Tibial nerve (tissue), 4 donors: ENCODE data around the gene PAQR4. TPM values are rescaled to one million over a fixed set of nuclear protein-coding genes. Genes with fewer than 3 reads are reported as not detected.
A peak's percentile ranks its signal among the peaks of the same experiment; 100 is the strongest.

ENCODE experiments used
- DNase-seq, 2 donors: peaks; one replicate each; pipeline ENCODE4 v3.0.0-alpha.2; 2019; ENCODE audit warnings: low spot score in 2 of 2
- H3K27ac ChIP-seq, 4 donors: fragments of 200-600 bp; sonication (generic) in 3 of 4; one replicate each; pipeline ENCODE4 v1.5.1; 2017 to 2019; ENCODE audit warnings: mild to moderate bottlenecking in 1 of 4
- H3K27me3 ChIP-seq, 2 donors: fragments of 200-600 bp; sonication (generic) in 1 of 2; one replicate each; pipeline versions ENCODE4 v1.5.1 to v1.6.0; 2017 to 2019
- H3K36me3 ChIP-seq, 3 donors: fragments of 200-600 bp; sonication (generic); one replicate each; pipeline ENCODE4 v1.5.1; 2018 to 2019
- H3K4me1 ChIP-seq, 4 donors: fragments of 200-600 bp; sonication (generic) in 3 of 4; one replicate each; pipeline ENCODE4 v1.5.1; 2017 to 2019
- H3K4me3 ChIP-seq, 4 donors: fragments of 200-600 bp; sonication (generic) in 3 of 4; one replicate each; pipeline ENCODE4 v1.5.1; 2017 to 2019; ENCODE audit warnings: mild to moderate bottlenecking in 1 of 4, moderate library complexity in 1 of 4
- H3K9me3 ChIP-seq, 4 donors: fragments of 200-600 bp; sonication (generic) in 3 of 4; one replicate each; pipeline ENCODE4 v1.5.1; 2017 to 2019
- CTCF ChIP-seq, 5 experiments: fragments of 200-600 bp in 3 of 5; fragments of 450-650 bp in 2 of 5; sonication (generic) in 3 of 5; IDR thresholded peaks; one replicate each; pipeline ENCODE4 v1.5.1; 2016 to 2019; ENCODE audit warnings: antibody characterized with exemption in 5 of 5, mild to moderate bottlenecking in 3 of 5, moderate library complexity in 2 of 5
- EP300 ChIP-seq, 2 donors: sonication (generic); formaldehyde crosslinking; IDR thresholded peaks; one replicate each; pipeline ENCODE4 v1.6.1; 2017; ENCODE audit warnings: antibody characterized with exemption in 2 of 2, mild to moderate bottlenecking in 1 of 2
- POLR2A ChIP-seq, 2 donors: fragments of 450-650 bp; IDR thresholded peaks; one replicate each; pipeline ENCODE4 v1.6.1; 2017; ENCODE audit warnings: antibody characterized with exemption in 2 of 2, mild to moderate bottlenecking in 2 of 2, moderate library complexity in 2 of 2
- WGBS, 2 donors: methylation state at CpG; one replicate each; pipeline ENCODE4 v1.1.5; 2018; 5-methylcytosine and 5-hydroxymethylcytosine counted together
- total RNA-seq, 4 donors: library from RNA; depleted of rRNA; stranded (reverse); fragments of >200 nt; gene quantifications; one replicate each; pipeline ENCODE4 v1.1.0, GENCODE V29; 2016

PAQR4 gene
- total RNA-seq, 4 donors from 2014 or later = 5.1 to 15.0 (median 7.9) TPM

GRCh38 chr16:2967721-2968161 is 1.4 kb upstream of the PAQR4 start:
- peaks cover 2 to 57% of the 10 kb centered on the region in 2 donors for H3K27me3 ChIP-seq

GRCh38 chr16:2968368-2968737 is 795 bp upstream of the PAQR4 start:
- Histone ChIP-seq H3K9me3 (no peaks in the 10 kb centered on the region), H3K27ac (no peak overlapping the region), H3K36me3 (peaks cover 0 to 18% (median 0%) of the 10 kb centered on the region in 3 donors), H3K4me3 (peak overlapping the region; percentile 44 to 84 (median 52)), H3K27me3 (peaks cover 2 to 51% of the 10 kb centered on the region in 2 donors), H3K4me1 (peaks cover 0 to 74% (median 35%) of the 10 kb centered on the region in 4 donors)
- DNase-seq = no peak
- TF ChIP-seq EP300 (IDR thresholded peaks at IDR 0.05) = no peak
- no peak for TF ChIP-seq POLR2A (IDR thresholded peaks at IDR 0.05)
- no peak for TF ChIP-seq CTCF (IDR thresholded peaks at IDR 0.05)
- 16 to 22% methylated on average over 15 to 18 of the region's 18 CpGs for WGBS, 2 donors

More at GRCh38 chr16:2967721-2968161, 1.4 kb upstream of the PAQR4 start:
- WGBS, 2 donors = 49 to 58% methylated on average over 25 to 33 of the region's 33 CpGs
- Histone ChIP-seq H3K27ac (no peak overlapping the region), H3K36me3 (peaks cover 0 to 14% (median 0%) of the 10 kb centered on the region in 3 donors), H3K9me3 (no peaks in the 10 kb centered on the region), H3K4me3 (no peak overlapping the region), H3K4me1 (peaks cover 0 to 80% (median 38%) of the 10 kb centered on the region in 4 donors)
- DNase-seq = no peak
- TF ChIP-seq POLR2A (IDR thresholded peaks at IDR 0.05) = no peak
- no peak for TF ChIP-seq EP300 (IDR thresholded peaks at IDR 0.05)

DNA sequence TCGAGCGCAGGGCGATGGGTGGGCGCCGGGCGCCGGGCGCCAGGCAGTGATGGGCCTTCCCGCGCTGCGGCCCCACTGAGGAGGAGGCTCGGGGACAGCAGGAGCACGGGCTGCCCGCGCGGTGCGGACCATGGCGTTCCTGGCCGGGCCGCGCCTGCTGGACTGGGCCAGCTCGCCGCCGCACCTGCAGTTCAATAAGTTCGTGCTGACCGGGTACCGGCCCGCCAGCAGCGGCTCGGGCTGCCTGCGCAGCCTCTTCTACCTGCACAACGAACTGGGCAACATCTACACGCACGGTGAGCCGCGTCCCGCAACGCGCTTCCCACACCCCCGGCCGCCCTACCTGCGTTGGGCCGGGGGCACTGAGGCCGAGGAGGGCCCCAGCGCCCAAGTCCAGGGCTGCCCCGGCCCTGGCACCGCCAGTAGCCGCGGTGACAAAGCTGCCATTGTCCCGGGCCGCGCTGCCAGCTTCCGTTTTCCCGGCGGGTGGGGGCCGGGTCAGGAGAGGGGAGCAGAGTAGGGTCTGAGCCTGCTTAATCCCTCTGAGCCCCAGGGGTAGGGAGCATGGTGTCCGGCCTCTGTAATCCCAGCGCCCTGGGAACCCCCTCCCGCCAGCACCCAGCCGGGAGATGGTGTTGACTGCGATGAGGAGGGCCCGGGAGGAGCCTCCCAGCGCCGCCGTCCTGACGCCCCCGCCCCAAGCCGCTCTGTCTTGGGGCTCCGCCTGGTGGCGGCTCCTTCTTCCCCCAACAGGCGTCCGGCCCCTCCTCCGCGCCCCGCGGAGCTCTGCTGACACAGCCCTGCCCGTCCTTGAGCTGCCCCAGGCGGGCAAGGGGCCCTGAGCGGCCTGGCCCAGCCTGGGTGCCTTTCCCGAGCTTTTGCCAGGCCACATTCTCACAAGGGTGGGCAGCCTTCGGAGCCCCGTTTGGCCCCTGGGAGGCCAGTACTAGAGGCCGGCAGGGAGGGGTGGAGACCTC is 685 bp downstream of the PAQR4 start:
- Histone ChIP-seq H3K27ac (peak overlapping the region in 3 of 4 donors; percentile 66 to 77 (median 71)), H3K27me3 (peaks cover 0 to 36% of the 10 kb centered on the region in 2 donors), H3K4me1 (peaks cover 0 to 59% (median 22%) of the 10 kb centered on the region in 4 donors), H3K9me3 (no peaks in the 10 kb centered on the region), H3K4me3 (peak overlapping the region; percentile 44 to 84 (median 52)), H3K36me3 (peaks cover 0 to 28% (median 0%) of the 10 kb centered on the region in 3 donors)
- WGBS, 2 donors = 1 to 4% methylated on average over 23 to 30 of the region's 83 CpGs
- peak in 1 of 2 donors; percentile 23 for DNase-seq
- TF ChIP-seq EP300 (IDR thresholded peaks at IDR 0.05) (peak in 1 of 2 donors; percentile 13), POLR2A (IDR thresholded peaks at IDR 0.05) (no peak), CTCF (IDR thresholded peaks at IDR 0.05) (peak; percentile 30 to 54 (median 48))

- H3K27ac ChIP-seq = peak overlapping the region in 3 of 4 donors; percentile 66 to 77 (median 71)
- peaks cover 0 to 29% of the 10 kb centered on the region in 2 donors for H3K27me3 ChIP-seq
- WGBS, 2 donors = 74 to 81% methylated on average over 6 of the region's 6 CpGs
- peaks cover 0 to 53% (median 18%) of the 10 kb centered on the region in 4 donors for H3K4me1 ChIP-seq
- no peak for TF ChIP-seq CTCF (IDR thresholded peaks at IDR 0.05)
- no peak for TF ChIP-seq EP300 (IDR thresholded peaks at IDR 0.05)
- no peak for TF ChIP-seq POLR2A (IDR thresholded peaks at IDR 0.05)
- peaks cover 0 to 28% (median 0%) of the 10 kb centered on the region in 3 donors for H3K36me3 ChIP-seq
- DNase-seq = no peak
- no peaks in the 10 kb centered on the region for H3K9me3 ChIP-seq
- peak overlapping the region in 2 of 4 donors; percentile 55 to 84 for H3K4me3 ChIP-seq
Observed at GRCh38 chr16:2970563-2970962, 1.4 kb downstream of the PAQR4 start.

GRCh38 chr16:2971134-2971984 is 2.2 kb downstream of the PAQR4 start:
- Histone ChIP-seq H3K4me3 (no peak overlapping the region), H3K27me3 (peaks cover 0 to 21% of the 10 kb centered on the region in 2 donors), H3K4me1 (peaks cover 0 to 51% (median 18%) of the 10 kb centered on the region in 4 donors), H3K27ac (no peak overlapping the region), H3K36me3 (peaks cover 0 to 28% (median 0%) of the 10 kb centered on the region in 3 donors), H3K9me3 (no peaks in the 10 kb centered on the region)
- 84 to 85% methylated on average over 18 to 21 of the region's 35 CpGs for WGBS, 2 donors
- TF ChIP-seq CTCF (IDR thresholded peaks at IDR 0.05) (no peak), POLR2A (IDR thresholded peaks at IDR 0.05) (no peak), EP300 (IDR thresholded peaks at IDR 0.05) (no peak)
- no peak for DNase-seq
